GM12878 (cell line): Measurements from ENCODE around the gene GPC3. TPM values are rescaled to one million over a fixed set of nuclear protein-coding genes. Genes with fewer than 3 reads are reported as not detected.

Experiments used
- ATAC-seq: fragments of 200-7000 bp; cut with Tn5 transposase; 3 replicates; pipeline ENCODE4 v1.9.1; 2020; ENCODE audit warnings: mild to moderate bottlenecking, moderate library complexity
- BruUV-seq: library from RNA; stranded (reverse); fragments of 400-500 nt; replicated peaks from 2 replicates; lab custom pipeline; 2021; lab: Mats Ljungman, UMichigan
- CTCF ChIA-PET: fragments of 300-600 bp; sonication (Branson Sonifier 250); formaldehyde crosslinking; extraction: SDS; loops from one replicate; lab custom pipeline; 2021; ENCODE audit warnings: inconsistent platforms; lab: Yijun Ruan, JAX
- POLR2A ChIA-PET: fragments of 350-600 bp; formaldehyde crosslinking; extraction: SDS; loops from one replicate; lab custom pipeline; 2021; ENCODE audit warnings: inconsistent platforms; lab: Charles Lee
- RAD21 ChIA-PET: fragments of 300-600 bp; sonication (Branson Sonifier 250); formaldehyde crosslinking; loops from one replicate; lab custom pipeline; 2023; ENCODE audit warnings: antibody characterized with exemption; ENCODE audit not compliant: unreplicated experiment; lab: Charles Lee
- SMC1A ChIA-PET: fragments of 300-600 bp; sonication (Branson Sonifier 250); formaldehyde crosslinking; loops from one replicate; lab custom pipeline; 2023; ENCODE audit not compliant: unreplicated experiment, uncharacterized antibody; lab: Charles Lee
- DNase-seq: peaks from one replicate; pipeline ENCODE4 v3.0.0-alpha.2; 2011; ENCODE audit warnings: low read depth, low spot score
- FAIRE-seq: peaks from 3 replicates; lab custom pipeline; 2011; peaks lifted over from hg19 to GRCh38; lab: Jason Lieb, UNC
- H2AFZ ChIP-seq: 2 replicates; pipeline ENCODE4 v1.6.0; 2011; ENCODE audit warnings: low read depth, low read length, control low read depth; ENCODE audit not compliant: control insufficient read depth
- H3K27ac ChIP-seq: 2 replicates; pipeline ENCODE4 v1.5.1; 2011; ENCODE audit warnings: control low read depth; ENCODE audit not compliant: control insufficient read depth, insufficient read depth
- H3K27me3 ChIP-seq, 2 experiments: replicated peaks in 1 of 2; 2 replicates each; pipeline versions ENCODE4 v1.6.0 to v1.6.1; 2011; ENCODE audit warnings: low read length in 1 of 2; ENCODE audit not compliant: control insufficient read depth in 2 of 2, insufficient read depth in 2 of 2
- H3K36me3 ChIP-seq, 2 experiments: 2 replicates each; pipeline ENCODE4 v1.5.1; 2011; ENCODE audit warnings: low read length in 1 of 2; ENCODE audit not compliant: control insufficient read depth in 2 of 2, insufficient read depth in 2 of 2
- H3K4me1 ChIP-seq: 2 replicates; pipeline ENCODE4 v1.6.1; 2011; ENCODE audit warnings: mild to moderate bottlenecking, low read length, moderate library complexity, mixed read lengths; ENCODE audit not compliant: control insufficient read depth, insufficient read depth
- H3K4me2 ChIP-seq: 2 replicates; pipeline ENCODE4 v1.6.0; 2011; ENCODE audit warnings: control low read depth; ENCODE audit not compliant: control insufficient read depth, insufficient read depth
- H3K4me3 ChIP-seq: fragments of 200-600 bp; sonication (generic); 2 replicates; pipeline ENCODE4 v1.5.1; 2016
- H3K79me2 ChIP-seq: 2 replicates; pipeline ENCODE4 v1.6.0; 2011; ENCODE audit warnings: low read length; ENCODE audit not compliant: control insufficient read depth, insufficient read depth
- H3K9ac ChIP-seq: 2 replicates; pipeline ENCODE4 v1.8.0; 2011; ENCODE audit warnings: low read length, control low read depth, mixed read lengths; ENCODE audit not compliant: control insufficient read depth, insufficient read depth
- H3K9me3 ChIP-seq: replicated peaks from 3 replicates; pipeline ENCODE4 v1.5.1; 2011; ENCODE audit warnings: mild to moderate bottlenecking, low read length; ENCODE audit not compliant: control insufficient read depth, insufficient read depth
- H4K20me1 ChIP-seq: 2 replicates; pipeline ENCODE4 v1.6.0; 2011; ENCODE audit not compliant: control insufficient read depth, insufficient read depth
- IKZF1 ChIP-seq: fragments of 450-650 bp; conservative IDR thresholded peaks from 2 replicates; pipeline ENCODE4 v1.6.1; 2017; ENCODE audit warnings: antibody characterized with exemption, mild to moderate bottlenecking
- IKZF2 ChIP-seq, 2 experiments: fragments of 450-650 bp; IDR thresholded peaks; 2 replicates each; pipeline ENCODE4 v1.6.1; 2017; ENCODE audit warnings: mild to moderate bottlenecking in 2 of 2, moderate library complexity in 2 of 2
- NKRF ChIP-seq: fragments of 450-650 bp; conservative IDR thresholded peaks from 2 replicates; pipeline ENCODE4 v1.6.1; 2017; ENCODE audit warnings: mild to moderate bottlenecking, moderate library complexity
- POLR2A ChIP-seq: IDR thresholded peaks from 2 replicates; pipeline ENCODE4 v1.6.1; 2011; ENCODE audit warnings: low read depth, mild to moderate bottlenecking, low read length
- RB1 ChIP-seq: fragments of 450-650 bp; formaldehyde crosslinking; IDR thresholded peaks from 2 replicates; pipeline ENCODE4 v1.6.1; 2017; ENCODE audit warnings: mild to moderate bottlenecking, borderline replicate concordance
- SMARCA5 ChIP-seq: fragments of 450-650 bp; IDR thresholded peaks from 2 replicates; pipeline ENCODE4 v1.6.1; 2017; ENCODE audit warnings: mild to moderate bottlenecking
- STAT1 ChIP-seq: fragments of 450-650 bp; conservative IDR thresholded peaks from 2 replicates; pipeline ENCODE4 v1.6.1; 2014; ENCODE audit warnings: antibody characterized with exemption, mild to moderate bottlenecking
- ZNF207 ChIP-seq: fragments of 450-650 bp; IDR thresholded peaks from 2 replicates; pipeline ENCODE4 v1.6.1; 2014; ENCODE audit warnings: antibody characterized with exemption, mild to moderate bottlenecking, borderline replicate concordance
- WGBS: methylation state at CpG from one replicate; pipeline ENCODE4 v1.1.6; 2016; ENCODE audit warnings: low lambda C conversion rate; ENCODE audit not compliant: insufficient replicate concordance, insufficient coverage; ENCODE audit errors: missing lambda C conversion rate; 5-methylcytosine and 5-hydroxymethylcytosine counted together
- in situ Hi-C: fragments of 300-500 bp; cut with MboI; formaldehyde crosslinking; loops from 9 replicates; pipeline ENCODE4 v1.14.3; 2018; ENCODE audit warnings: mixed read lengths
- intact Hi-C: fragments of 100-400 bp; cut with micrococcal nuclease; formaldehyde crosslinking; loops from one replicate; pipeline ENCODE4 v1.14.2; 2022; ENCODE audit not compliant: unreplicated experiment
- polyA plus RNA-seq, 11 experiments: library from polyadenylated mRNA; depleted of rRNA in 4 of 11; unstranded in 6 of 11; stranded (reverse) in 5 of 11; fragments of >200 nt; fragmentation: Nextera tagmentation in 4 of 11; fragmentation: Illumina TruSeq in 1 of 11; extraction: Ambion mirVana in 4 of 11; extraction: Trizol in 1 of 11; gene quantifications; 1 replicate in 1 of 11; 2 replicates in 10 of 11; pipeline versions ENCODE4 v1.2.1 to v1.2.3, GENCODE V29; 2011 to 2016; ENCODE audit warnings: inconsistent platforms in 2 of 11, missing spikeins in 2 of 11, low read depth in 1 of 11
- total RNA-seq, 4 experiments: library from RNA; depleted of rRNA in 3 of 4; stranded (reverse); fragments of >200 nt in 3 of 4; fragmentation: Illumina TruSeq in 1 of 4; extraction: Trizol in 1 of 4; gene quantifications; 2 replicates each; pipeline versions ENCODE4 v1.2.1 to v1.2.3, GENCODE V29; 2013 to 2021
- TF ChIP-seq, protein P1 (sequence below): fragments of 450-650 bp; IDR thresholded peaks from 2 replicates; pipeline ENCODE4 v1.6.1; 2014; ENCODE audit warnings: mild to moderate bottlenecking

Gene GPC3
- total and polyA plus RNA-seq, 10 of the 15 experiments (the other 5 are each of a cell fraction or from before 2014, with no cell fraction given) = 0.09 to 0.82 TPM; not detected in 8

GRCh38 chrX:133583825-133584224 lies 401.6 kb downstream of the GPC3 start:
- H3K9ac ChIP-seq = no peak overlapping the region
- no peak for TF ChIP-seq ZNF207
- TF ChIP-seq NKRF = no peak
- no peak for TF ChIP-seq STAT1
- no peak for TF ChIP-seq IKZF1
- no peak for TF ChIP-seq RB1
- TF ChIP-seq, protein P1, sequence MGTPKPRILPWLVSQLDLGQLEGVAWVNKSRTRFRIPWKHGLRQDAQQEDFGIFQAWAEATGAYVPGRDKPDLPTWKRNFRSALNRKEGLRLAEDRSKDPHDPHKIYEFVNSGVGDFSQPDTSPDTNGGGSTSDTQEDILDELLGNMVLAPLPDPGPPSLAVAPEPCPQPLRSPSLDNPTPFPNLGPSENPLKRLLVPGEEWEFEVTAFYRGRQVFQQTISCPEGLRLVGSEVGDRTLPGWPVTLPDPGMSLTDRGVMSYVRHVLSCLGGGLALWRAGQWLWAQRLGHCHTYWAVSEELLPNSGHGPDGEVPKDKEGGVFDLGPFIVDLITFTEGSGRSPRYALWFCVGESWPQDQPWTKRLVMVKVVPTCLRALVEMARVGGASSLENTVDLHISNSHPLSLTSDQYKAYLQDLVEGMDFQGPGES = no peak
- no peak for TF ChIP-seq POLR2A
- no peak for TF ChIP-seq IKZF2 (IDR thresholded peaks at IDR 0.05)
- no peak for TF ChIP-seq SMARCA5
- DNase-seq (no peak), FAIRE-seq (no peak), ATAC-seq (no peak)
- H4K20me1 ChIP-seq = no peaks in the 10 kb centered on the region
- in situ Hi-C loops (no loop called here), intact Hi-C loops (no loop called here)
- H3K79me2 ChIP-seq = no peaks in the 10 kb centered on the region
- H3K27ac ChIP-seq = no peak overlapping the region
- BruUV-seq = no TSS peak
- POLR2A ChIA-PET = no interaction called here
- H2AFZ ChIP-seq = no peak overlapping the region
- RAD21 ChIA-PET = no interaction called here
- SMC1A ChIA-PET = interaction anchor here (1.3 kb wide), 1 partner anchor 10 kb away, joined by 3 read pairs; no protein-coding TSS in a partner anchor
- H3K4me1 ChIP-seq = no peaks in the 10 kb centered on the region
- H3K4me2 ChIP-seq = no peak overlapping the region
- 25% methylated on average over 2 of the region's 2 CpGs for WGBS
- no peaks in the 10 kb centered on the region for H3K9me3 ChIP-seq
- H3K27me3 ChIP-seq = no peaks in the 10 kb centered on the region
- H3K4me3 ChIP-seq = no peak overlapping the region
- no peaks in the 10 kb centered on the region for H3K36me3 ChIP-seq
- CTCF ChIA-PET = no interaction called here
